Measurements from ENCODE around the gene INTS7. TPM values are rescaled to one million over a fixed set of nuclear protein-coding genes. Genes with fewer than 3 reads are reported as not detected.

INTS7 gene
- total and polyA plus RNA-seq, 10 donors: 5.4 to 16.5 (median 12.3) TPM

DNA sequence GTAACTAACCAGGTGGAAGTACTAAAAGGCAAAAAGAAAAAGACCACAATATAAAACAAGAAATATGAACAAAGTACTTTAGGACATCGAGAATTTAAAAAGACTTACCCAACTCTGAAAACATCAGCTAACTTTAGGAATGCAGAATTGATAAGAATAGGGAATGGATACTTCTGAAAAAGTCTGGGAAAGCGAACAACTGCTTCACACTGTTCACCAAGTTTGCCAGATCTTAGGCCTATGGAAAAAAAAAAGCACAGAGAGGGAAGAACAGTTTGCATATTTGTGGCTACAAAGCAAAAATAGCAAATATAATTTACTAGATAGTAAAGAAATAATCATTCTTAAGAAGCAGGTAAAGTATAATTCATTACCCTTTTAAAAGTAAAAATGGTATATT is 14.4 kb downstream of the INTS7 start:
- TF ChIP-seq CTCF (IDR thresholded peaks at IDR 0.05 in 8 of 11, conservative IDR thresholded peaks at IDR 0.05 in 3 of 11) (no peak), POLR2AphosphoS5 (IDR thresholded peaks at IDR 0.05) (no peak), POLR2A (IDR thresholded peaks at IDR 0.05) (no peak)
- peaks cover 0 to 32% (median 5%) of the 10 kb centered on the region in 6 donors for H3K36me3 ChIP-seq
- no peaks in the 10 kb centered on the region for H3K27me3 ChIP-seq (replicated peaks in 1 of 7)
- H3K4me3 ChIP-seq: no peak overlapping the region
- no peak overlapping the region for H3K27ac ChIP-seq
- DNase-seq: no peak
- WGBS, 5 donors: 94 to 99% (median 95%) methylated on average over 2 of the region's 2 CpGs
- no peaks in the 10 kb centered on the region for H3K4me1 ChIP-seq
- peaks cover 0 to 11% (median 7%) of the 10 kb centered on the region in 8 donors for H3K9me3 ChIP-seq
- intact Hi-C loops (cut with DNase I; ENCODE audit: low total_unique reads): loop anchor here (10.0 kb wide), 1 partner anchor 316 kb away; no protein-coding TSS in a partner anchor

DNA sequence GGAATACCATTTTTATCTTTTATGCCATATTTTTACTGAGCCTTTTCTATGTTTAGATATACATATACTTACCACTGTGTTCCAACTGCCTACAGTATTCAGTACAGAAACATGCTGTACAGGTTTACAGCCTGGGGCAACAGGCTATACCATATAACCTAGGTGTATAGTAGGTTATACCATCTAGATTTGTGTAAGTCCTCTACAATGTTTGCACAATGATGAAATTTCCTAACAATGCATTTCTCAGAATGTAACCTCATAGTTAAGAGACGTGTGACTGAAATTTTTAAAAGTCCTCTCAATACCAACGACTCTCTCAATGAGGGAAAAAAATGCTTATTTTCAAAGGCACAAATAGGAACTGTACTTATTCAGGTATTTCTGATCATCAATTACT is 21.7 kb downstream of the INTS7 start:
- no peak for DNase-seq
- no peak for TF ChIP-seq POLR2A (IDR thresholded peaks at IDR 0.05)
- TF ChIP-seq POLR2AphosphoS5 (IDR thresholded peaks at IDR 0.05): no peak
- no peak for TF ChIP-seq CTCF (IDR thresholded peaks at IDR 0.05 in 8 of 11, conservative IDR thresholded peaks at IDR 0.05 in 3 of 11)
- peaks cover 0 to 3% (median 0%) of the 10 kb centered on the region in 8 donors for H3K9me3 ChIP-seq
- H3K36me3 ChIP-seq: peaks cover 0 to 45% (median 7%) of the 10 kb centered on the region in 6 donors
- H3K4me3 ChIP-seq: no peak overlapping the region
- intact Hi-C loops (cut with DNase I; ENCODE audit: low total_unique reads): no loop called here
- no peak overlapping the region for H3K27ac ChIP-seq
- peaks cover 0 to 5% (median 0%) of the 10 kb centered on the region in 6 donors for H3K4me1 ChIP-seq
- 58 to 88% (median 74%) methylated on average over 2 of the region's 2 CpGs for WGBS, 5 donors
- H3K27me3 ChIP-seq (replicated peaks in 1 of 7): no peaks in the 10 kb centered on the region

DNA sequence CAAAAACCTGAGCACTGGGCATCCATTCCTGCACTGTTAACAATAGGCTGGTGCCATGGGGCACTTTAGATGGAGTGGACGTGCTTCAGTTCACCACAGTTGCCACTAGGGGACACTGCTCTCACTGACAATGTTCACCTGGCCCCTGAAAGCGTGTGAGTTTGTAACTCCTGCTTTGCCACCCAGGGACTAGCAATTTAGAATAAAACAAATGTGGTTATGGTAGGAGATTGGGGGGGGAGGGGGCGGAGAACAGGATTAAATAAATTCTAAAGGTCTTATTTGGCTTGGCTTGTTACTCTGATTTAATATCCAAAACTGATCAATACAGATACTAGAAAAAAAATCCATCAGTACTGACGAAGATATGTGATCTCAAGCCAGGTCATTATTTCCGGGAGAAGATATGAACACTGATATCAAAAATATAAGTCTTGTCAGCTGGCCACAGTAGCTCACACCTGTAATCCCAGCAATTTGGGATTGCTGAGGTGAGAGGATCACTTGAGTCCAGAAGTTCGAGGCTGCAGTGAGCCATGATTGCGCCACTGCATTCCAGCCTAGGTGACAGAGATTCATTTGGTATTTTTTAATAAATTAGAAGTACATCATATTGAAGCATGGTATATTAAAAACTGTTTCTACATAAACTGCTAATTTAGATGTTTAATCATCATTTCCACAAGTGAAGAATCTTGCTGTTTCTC is 23.2 kb downstream of the INTS7 start:
- H3K27ac ChIP-seq: no peak overlapping the region
- DNase-seq: peak; percentile 79
- H3K36me3 ChIP-seq: peaks cover 0 to 53% (median 8%) of the 10 kb centered on the region in 6 donors
- H3K4me1 ChIP-seq: peaks cover 0 to 5% (median 0%) of the 10 kb centered on the region in 6 donors
- no peak for TF ChIP-seq POLR2A (IDR thresholded peaks at IDR 0.05)
- TF ChIP-seq CTCF (IDR thresholded peaks at IDR 0.05 in 8 of 11, conservative IDR thresholded peaks at IDR 0.05 in 3 of 11): peak; percentile 77 to 93 (median 87)
- no peaks in the 10 kb centered on the region for H3K27me3 ChIP-seq (replicated peaks in 1 of 7)
- WGBS, 5 donors: 63 to 72% (median 66%) methylated on average over 7 of the region's 7 CpGs
- intact Hi-C loops (cut with DNase I; ENCODE audit: low total_unique reads): no loop called here
- peaks cover 0 to 3% (median 0%) of the 10 kb centered on the region in 8 donors for H3K9me3 ChIP-seq
- H3K4me3 ChIP-seq: no peak overlapping the region

GRCh38 chr1:212010004-212010403 is 25.4 kb downstream of the INTS7 start:
- H3K9me3 ChIP-seq: peaks cover 0 to 3% (median 0%) of the 10 kb centered on the region in 8 donors
- WGBS, 5 donors: 84 to 91% (median 90%) methylated on average over 3 of the region's 3 CpGs
- intact Hi-C loops (cut with DNase I; ENCODE audit: low total_unique reads): no loop called here
- H3K4me3 ChIP-seq: no peak overlapping the region
- peaks cover 0 to 56% (median 13%) of the 10 kb centered on the region in 6 donors for H3K36me3 ChIP-seq
- H3K4me1 ChIP-seq: peaks cover 0 to 5% (median 0%) of the 10 kb centered on the region in 6 donors
- H3K27ac ChIP-seq: no peak overlapping the region
- no peaks in the 10 kb centered on the region for H3K27me3 ChIP-seq (replicated peaks in 1 of 7)
- TF ChIP-seq CTCF (IDR thresholded peaks at IDR 0.05 in 8 of 11, conservative IDR thresholded peaks at IDR 0.05 in 3 of 11): no peak
- no peak for TF ChIP-seq POLR2A (IDR thresholded peaks at IDR 0.05)
- TF ChIP-seq POLR2AphosphoS5 (IDR thresholded peaks at IDR 0.05): no peak
- no peak for DNase-seq
